Activated CD4-positive, CD25-positive, alpha-beta regulatory T cell treated with anti-CD3 and anti-CD28 coated beads, Interleukin-2, amount 50 U/mL, for 16 hours (primary cell): ENCODE measurements around the gene S100A13.

Source experiments
- DNase-seq: peaks from one replicate; pipeline ENCODE4 v3.0.0-alpha.2; 2020; ENCODE audit warnings: low read depth, low spot score

Gene S100A13

GRCh38 chr1:153572569-153573015, 54.7 kb downstream of the S100A13 start:
- no peak for DNase-seq

GRCh38 chr1:153571706-153572105, 55.6 kb downstream of the S100A13 start:
- DNase-seq: no peak

- DNase-seq: no peak
These were observed 56.4 kb downstream of the S100A13 start for GRCh38 chr1:153570874-153571273.

DNA sequence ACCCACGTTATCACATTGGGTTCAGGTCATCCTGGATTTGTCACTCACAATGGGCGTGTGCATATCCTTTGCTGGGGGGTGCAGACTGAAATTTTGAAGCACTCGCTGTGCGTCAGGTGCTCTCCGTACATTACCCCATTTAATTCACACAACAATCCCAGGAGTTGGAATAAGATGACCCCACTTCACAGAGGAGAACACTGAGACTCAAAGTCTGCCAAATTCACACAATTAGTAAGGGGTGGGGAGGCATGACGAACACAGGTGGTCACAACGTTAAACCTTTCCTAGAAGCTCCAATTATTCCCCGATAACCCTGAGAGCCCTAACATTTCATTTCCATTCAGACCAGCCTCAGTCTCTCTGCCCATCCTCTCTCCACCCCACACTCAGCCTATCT, 57.8 kb downstream of the S100A13 start:
- DNase-seq: no peak
